Lung (tissue), 12 donors: ENCODE measurements around the gene RPGRIP1L. TPM values are rescaled to one million over a fixed set of nuclear protein-coding genes. Genes with fewer than 3 reads are reported as not detected.

Experiments
- ATAC-seq: fragments of 200-7000 bp; cut with Tn5 transposase; one replicate; pipeline ENCODE4 v1.9.1; 2020; ENCODE audit warnings: moderate number of reproducible peaks; ENCODE audit not compliant: insufficient read depth, low FRiP score
- DNase-seq, 3 donors: peaks; one replicate each; pipeline ENCODE4 v3.0.0-alpha.2; 2013 to 2017
- H3K27ac ChIP-seq, 2 donors: one replicate each; pipeline ENCODE4 v1.5.1; 2013; ENCODE audit warnings: mild to moderate bottlenecking in 2 of 2, moderate library complexity in 2 of 2, control low read depth in 1 of 2, inconsistent platforms in 1 of 2, low read depth in 1 of 2, low read length in 1 of 2
- H3K27me3 ChIP-seq, 3 donors: one replicate each; pipeline ENCODE4 v1.5.1; 2013; ENCODE audit warnings: low read length in 2 of 3; ENCODE audit not compliant: control insufficient read depth in 3 of 3, insufficient read depth in 3 of 3
- H3K36me3 ChIP-seq, 4 donors: one replicate each; pipeline ENCODE4 v1.5.1; 2013; ENCODE audit warnings: low read length in 4 of 4, mild to moderate bottlenecking in 1 of 4, moderate library complexity in 1 of 4; ENCODE audit not compliant: control insufficient read depth in 4 of 4, insufficient read depth in 4 of 4
- H3K4me1 ChIP-seq, 5 donors: one replicate each; pipeline ENCODE4 v1.5.1; 2013; ENCODE audit warnings: low read length in 5 of 5, mild to moderate bottlenecking in 2 of 5, moderate library complexity in 1 of 5; ENCODE audit not compliant: control insufficient read depth in 5 of 5, insufficient read depth in 5 of 5
- H3K4me3 ChIP-seq: one replicate; pipeline ENCODE4 v1.5.1; 2013; ENCODE audit warnings: mild to moderate bottlenecking, control low read depth, moderate library complexity
- H3K9ac ChIP-seq, 2 donors: one replicate each; pipeline ENCODE4 v1.5.1; 2013; ENCODE audit warnings: low read length in 2 of 2, control low read depth in 1 of 2; ENCODE audit not compliant: insufficient read depth in 1 of 2
- H3K9me3 ChIP-seq, 4 donors: one replicate each; pipeline ENCODE4 v1.5.1; 2013; ENCODE audit warnings: low read length in 3 of 4, mild to moderate bottlenecking in 1 of 4, moderate library complexity in 1 of 4; ENCODE audit not compliant: control insufficient read depth in 4 of 4, insufficient read depth in 3 of 4
- WGBS, 2 donors: extraction: QIAGEN DNeasy Blood & Tissue Kit; methylation state at CpG; one replicate each; pipeline ENCODE4 v1.1.7; 2013; 5-methylcytosine and 5-hydroxymethylcytosine counted together
- polyA plus RNA-seq, 2 donors: library from polyadenylated mRNA; stranded (reverse); fragments of 200-250 nt; gene quantifications; one replicate each; pipeline ENCODE4 v1.2.1, GENCODE V29; 2013
- total RNA-seq, 2 donors: library from RNA; depleted of rRNA in 1 of 2; stranded (reverse); fragments of >200 nt in 1 of 2; gene quantifications; one replicate each; pipeline ENCODE4 v1.2.1, GENCODE V29; 2014 to 2021
- TF ChIP-seq, protein P1 (sequence below): IDR thresholded peaks from 2 replicates; pipeline ENCODE4 v1.5.1; 2012; ENCODE audit warnings: mild to moderate bottlenecking; ENCODE audit errors: control extremely low read depth, extremely low read depth
- donor health status: control.
- donor health status: control.
- donor health status: Bipolar disorder and iron deficiency.
- donor health status: healthy.
- donor health status: DM: yes; HTN: yes; CAD: no.

RPGRIP1L gene
- total and polyA plus RNA-seq, 4 donors = 2.2 to 17.9 (median 6.2) TPM

- Histone ChIP-seq H3K27ac (no peak overlapping the region), H3K9me3 (no peaks in the 10 kb centered on the region), H3K9ac (no peak overlapping the region), H3K4me1 (peaks cover 0 to 8% (median 0%) of the 10 kb centered on the region in 5 donors), H3K36me3 (peaks cover 0 to 2% (median 0%) of the 10 kb centered on the region in 4 donors), H3K27me3 (no peaks in the 10 kb centered on the region), H3K4me3 (no peak overlapping the region)
- ATAC-seq (no peak), DNase-seq (no peak)
- 88% methylated on average over 2 of the region's 2 CpGs for WGBS, 2 donors
- TF ChIP-seq, protein P1, sequence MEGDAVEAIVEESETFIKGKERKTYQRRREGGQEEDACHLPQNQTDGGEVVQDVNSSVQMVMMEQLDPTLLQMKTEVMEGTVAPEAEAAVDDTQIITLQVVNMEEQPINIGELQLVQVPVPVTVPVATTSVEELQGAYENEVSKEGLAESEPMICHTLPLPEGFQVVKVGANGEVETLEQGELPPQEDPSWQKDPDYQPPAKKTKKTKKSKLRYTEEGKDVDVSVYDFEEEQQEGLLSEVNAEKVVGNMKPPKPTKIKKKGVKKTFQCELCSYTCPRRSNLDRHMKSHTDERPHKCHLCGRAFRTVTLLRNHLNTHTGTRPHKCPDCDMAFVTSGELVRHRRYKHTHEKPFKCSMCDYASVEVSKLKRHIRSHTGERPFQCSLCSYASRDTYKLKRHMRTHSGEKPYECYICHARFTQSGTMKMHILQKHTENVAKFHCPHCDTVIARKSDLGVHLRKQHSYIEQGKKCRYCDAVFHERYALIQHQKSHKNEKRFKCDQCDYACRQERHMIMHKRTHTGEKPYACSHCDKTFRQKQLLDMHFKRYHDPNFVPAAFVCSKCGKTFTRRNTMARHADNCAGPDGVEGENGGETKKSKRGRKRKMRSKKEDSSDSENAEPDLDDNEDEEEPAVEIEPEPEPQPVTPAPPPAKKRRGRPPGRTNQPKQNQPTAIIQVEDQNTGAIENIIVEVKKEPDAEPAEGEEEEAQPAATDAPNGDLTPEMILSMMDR = no peak
Measured at GRCh38 chr16:53629151-53629550, 74.5 kb downstream of the RPGRIP1L start.

- 43 to 78% methylated on average over 2 of the region's 2 CpGs for WGBS, 2 donors
- TF ChIP-seq, protein P1 = no peak
Measured at GRCh38 chr16:53626811-53627210, 76.8 kb downstream of the RPGRIP1L start.

DNA sequence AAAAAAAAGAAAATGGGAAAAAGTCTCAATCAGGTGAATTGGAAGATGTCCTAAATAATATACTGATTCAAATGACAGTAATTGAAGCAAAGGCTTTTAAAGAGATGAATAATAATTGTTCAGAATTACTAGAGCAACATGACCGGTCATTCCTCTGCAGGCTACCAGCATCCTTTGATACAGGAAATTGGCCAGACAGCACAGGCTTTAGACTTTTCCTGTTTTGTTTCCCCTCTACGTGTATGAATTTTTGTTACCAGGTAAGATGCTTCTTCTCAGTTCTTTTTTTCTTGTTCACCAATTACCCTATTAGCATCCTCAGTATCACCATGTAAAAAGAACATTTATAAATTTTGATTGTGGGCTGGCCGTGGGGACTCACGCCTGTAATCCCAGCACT lies 77.5 kb downstream of the RPGRIP1L start:
- DNase-seq = no peak
- Histone ChIP-seq H3K27ac (no peak overlapping the region), H3K9ac (no peak overlapping the region), H3K36me3 (no peaks in the 10 kb centered on the region), H3K4me1 (peaks cover 0 to 8% (median 0%) of the 10 kb centered on the region in 5 donors), H3K4me3 (no peak overlapping the region), H3K27me3 (no peaks in the 10 kb centered on the region), H3K9me3 (no peaks in the 10 kb centered on the region)
- TF ChIP-seq, protein P1 = no peak
- no peak for ATAC-seq
- WGBS, 2 donors = 78 to 80% methylated on average over 4 of the region's 4 CpGs

More at GRCh38 chr16:53626811-53627210, 76.8 kb downstream of the RPGRIP1L start:
- H3K4me3 ChIP-seq = no peak overlapping the region
- ATAC-seq (no peak), DNase-seq (no peak)
- H3K4me1 ChIP-seq = peaks cover 0 to 8% (median 0%) of the 10 kb centered on the region in 5 donors
- no peak overlapping the region for H3K9ac ChIP-seq
- H3K36me3 ChIP-seq = no peaks in the 10 kb centered on the region
- H3K9me3 ChIP-seq = no peaks in the 10 kb centered on the region
- no peak overlapping the region for H3K27ac ChIP-seq
- H3K27me3 ChIP-seq = no peaks in the 10 kb centered on the region

DNA sequence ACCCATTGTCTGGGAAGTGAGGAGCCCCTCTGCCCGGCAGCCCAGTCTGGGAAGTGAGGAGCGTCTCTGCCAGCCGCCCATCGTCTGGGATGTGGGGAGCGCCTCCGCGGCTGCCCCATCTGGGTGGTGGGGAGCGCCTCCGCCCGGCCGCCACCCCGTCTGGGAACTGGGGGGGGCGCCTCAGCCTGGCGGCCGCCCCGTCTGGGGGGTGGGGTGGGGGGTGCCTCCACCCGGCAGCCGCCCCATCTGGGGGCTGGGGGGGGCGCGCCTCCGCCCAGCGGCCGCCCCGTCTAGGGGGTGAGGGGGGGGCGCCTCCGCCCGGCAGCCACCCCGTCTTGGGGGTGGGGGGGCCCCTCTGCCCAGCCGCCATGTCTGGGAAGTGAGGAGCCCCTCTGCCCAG lies 78.4 kb downstream of the RPGRIP1L start:
- DNase-seq = no peak
- peaks cover 0 to 7% (median 0%) of the 10 kb centered on the region in 5 donors for H3K4me1 ChIP-seq
- no peak overlapping the region for H3K9ac ChIP-seq
- TF ChIP-seq, protein P1 = no peak
- 96 to 100% methylated on average over 12 to 29 of the region's 29 CpGs for WGBS, 2 donors
- H3K27me3 ChIP-seq = no peaks in the 10 kb centered on the region
- no peaks in the 10 kb centered on the region for H3K36me3 ChIP-seq
- H3K27ac ChIP-seq = no peak overlapping the region
- no peak overlapping the region for H3K4me3 ChIP-seq
- no peaks in the 10 kb centered on the region for H3K9me3 ChIP-seq
- ATAC-seq = no peak
